ENCODE measurements around the gene HIRIP3. TPM values are rescaled to one million over a fixed set of nuclear protein-coding genes. Genes with fewer than 3 reads are reported as not detected.

HIRIP3 gene
- total and polyA plus RNA-seq, 2 of the 8 experiments (the other 6 are each of a cell fraction or from before 2014, with no cell fraction given) = 11.9 to 18.5 TPM

- TF ChIP-seq HDAC6 (IDR thresholded peaks at IDR 0.05; ENCODE audit: low read depth, low read length) (no peak), SP1 (IDR thresholded peaks at IDR 0.05; ENCODE audit: low read depth, low read length) (no peak), CREB1 (IDR thresholded peaks at IDR 0.05) (peak; percentile 75), YY1 (IDR thresholded peaks at IDR 0.05; ENCODE audit: low read depth, low read length) (no peak), PHF8 (conservative IDR thresholded peaks at IDR 0.05; ENCODE audit: low read depth, low read length) (peak; percentile 78; the same call in 1 of the 2 replicates), BCL11A (IDR thresholded peaks at IDR 0.05; ENCODE audit: low read depth in 2 of 2, low read length in 2 of 2) (no peak), POLR2A (IDR thresholded peaks at IDR 0.05; ENCODE audit: control extremely low read depth in 1 of 2, low read depth in 2 of 2, low read length in 2 of 2) (peak; percentile 35 to 60), FOSL1 (IDR thresholded peaks at IDR 0.05; ENCODE audit: insufficient read depth, low read depth, low read length) (no peak), BRCA1 (IDR thresholded peaks at IDR 0.05; ENCODE audit: low read depth, low read length) (no peak), SRF (IDR thresholded peaks at IDR 0.05; ENCODE audit: low read depth, low read length) (no peak)
- TF ChIP-seq, protein P1, sequence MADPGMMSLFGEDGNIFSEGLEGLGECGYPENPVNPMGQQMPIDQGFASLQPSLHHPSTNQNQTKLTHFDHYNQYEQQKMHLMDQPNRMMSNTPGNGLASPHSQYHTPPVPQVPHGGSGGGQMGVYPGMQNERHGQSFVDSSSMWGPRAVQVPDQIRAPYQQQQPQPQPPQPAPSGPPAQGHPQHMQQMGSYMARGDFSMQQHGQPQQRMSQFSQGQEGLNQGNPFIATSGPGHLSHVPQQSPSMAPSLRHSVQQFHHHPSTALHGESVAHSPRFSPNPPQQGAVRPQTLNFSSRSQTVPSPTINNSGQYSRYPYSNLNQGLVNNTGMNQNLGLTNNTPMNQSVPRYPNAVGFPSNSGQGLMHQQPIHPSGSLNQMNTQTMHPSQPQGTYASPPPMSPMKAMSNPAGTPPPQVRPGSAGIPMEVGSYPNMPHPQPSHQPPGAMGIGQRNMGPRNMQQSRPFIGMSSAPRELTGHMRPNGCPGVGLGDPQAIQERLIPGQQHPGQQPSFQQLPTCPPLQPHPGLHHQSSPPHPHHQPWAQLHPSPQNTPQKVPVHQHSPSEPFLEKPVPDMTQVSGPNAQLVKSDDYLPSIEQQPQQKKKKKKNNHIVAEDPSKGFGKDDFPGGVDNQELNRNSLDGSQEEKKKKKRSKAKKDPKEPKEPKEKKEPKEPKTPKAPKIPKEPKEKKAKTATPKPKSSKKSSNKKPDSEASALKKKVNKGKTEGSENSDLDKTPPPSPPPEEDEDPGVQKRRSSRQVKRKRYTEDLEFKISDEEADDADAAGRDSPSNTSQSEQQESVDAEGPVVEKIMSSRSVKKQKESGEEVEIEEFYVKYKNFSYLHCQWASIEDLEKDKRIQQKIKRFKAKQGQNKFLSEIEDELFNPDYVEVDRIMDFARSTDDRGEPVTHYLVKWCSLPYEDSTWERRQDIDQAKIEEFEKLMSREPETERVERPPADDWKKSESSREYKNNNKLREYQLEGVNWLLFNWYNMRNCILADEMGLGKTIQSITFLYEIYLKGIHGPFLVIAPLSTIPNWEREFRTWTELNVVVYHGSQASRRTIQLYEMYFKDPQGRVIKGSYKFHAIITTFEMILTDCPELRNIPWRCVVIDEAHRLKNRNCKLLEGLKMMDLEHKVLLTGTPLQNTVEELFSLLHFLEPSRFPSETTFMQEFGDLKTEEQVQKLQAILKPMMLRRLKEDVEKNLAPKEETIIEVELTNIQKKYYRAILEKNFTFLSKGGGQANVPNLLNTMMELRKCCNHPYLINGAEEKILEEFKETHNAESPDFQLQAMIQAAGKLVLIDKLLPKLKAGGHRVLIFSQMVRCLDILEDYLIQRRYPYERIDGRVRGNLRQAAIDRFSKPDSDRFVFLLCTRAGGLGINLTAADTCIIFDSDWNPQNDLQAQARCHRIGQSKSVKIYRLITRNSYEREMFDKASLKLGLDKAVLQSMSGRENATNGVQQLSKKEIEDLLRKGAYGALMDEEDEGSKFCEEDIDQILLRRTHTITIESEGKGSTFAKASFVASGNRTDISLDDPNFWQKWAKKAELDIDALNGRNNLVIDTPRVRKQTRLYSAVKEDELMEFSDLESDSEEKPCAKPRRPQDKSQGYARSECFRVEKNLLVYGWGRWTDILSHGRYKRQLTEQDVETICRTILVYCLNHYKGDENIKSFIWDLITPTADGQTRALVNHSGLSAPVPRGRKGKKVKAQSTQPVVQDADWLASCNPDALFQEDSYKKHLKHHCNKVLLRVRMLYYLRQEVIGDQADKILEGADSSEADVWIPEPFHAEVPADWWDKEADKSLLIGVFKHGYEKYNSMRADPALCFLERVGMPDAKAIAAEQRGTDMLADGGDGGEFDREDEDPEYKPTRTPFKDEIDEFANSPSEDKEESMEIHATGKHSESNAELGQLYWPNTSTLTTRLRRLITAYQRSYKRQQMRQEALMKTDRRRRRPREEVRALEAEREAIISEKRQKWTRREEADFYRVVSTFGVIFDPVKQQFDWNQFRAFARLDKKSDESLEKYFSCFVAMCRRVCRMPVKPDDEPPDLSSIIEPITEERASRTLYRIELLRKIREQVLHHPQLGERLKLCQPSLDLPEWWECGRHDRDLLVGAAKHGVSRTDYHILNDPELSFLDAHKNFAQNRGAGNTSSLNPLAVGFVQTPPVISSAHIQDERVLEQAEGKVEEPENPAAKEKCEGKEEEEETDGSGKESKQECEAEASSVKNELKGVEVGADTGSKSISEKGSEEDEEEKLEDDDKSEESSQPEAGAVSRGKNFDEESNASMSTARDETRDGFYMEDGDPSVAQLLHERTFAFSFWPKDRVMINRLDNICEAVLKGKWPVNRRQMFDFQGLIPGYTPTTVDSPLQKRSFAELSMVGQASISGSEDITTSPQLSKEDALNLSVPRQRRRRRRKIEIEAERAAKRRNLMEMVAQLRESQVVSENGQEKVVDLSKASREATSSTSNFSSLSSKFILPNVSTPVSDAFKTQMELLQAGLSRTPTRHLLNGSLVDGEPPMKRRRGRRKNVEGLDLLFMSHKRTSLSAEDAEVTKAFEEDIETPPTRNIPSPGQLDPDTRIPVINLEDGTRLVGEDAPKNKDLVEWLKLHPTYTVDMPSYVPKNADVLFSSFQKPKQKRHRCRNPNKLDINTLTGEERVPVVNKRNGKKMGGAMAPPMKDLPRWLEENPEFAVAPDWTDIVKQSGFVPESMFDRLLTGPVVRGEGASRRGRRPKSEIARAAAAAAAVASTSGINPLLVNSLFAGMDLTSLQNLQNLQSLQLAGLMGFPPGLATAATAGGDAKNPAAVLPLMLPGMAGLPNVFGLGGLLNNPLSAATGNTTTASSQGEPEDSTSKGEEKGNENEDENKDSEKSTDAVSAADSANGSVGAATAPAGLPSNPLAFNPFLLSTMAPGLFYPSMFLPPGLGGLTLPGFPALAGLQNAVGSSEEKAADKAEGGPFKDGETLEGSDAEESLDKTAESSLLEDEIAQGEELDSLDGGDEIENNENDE (IDR thresholded peaks at IDR 0.05; ENCODE audit: insufficient replicate concordance, low read length) = no peak
Measured at GRCh38 chr16:29961479-29962343, 33.7 kb downstream of the HIRIP3 start, which contains the start of gene TMEM219 (continued).
